Measurements from ENCODE around the gene CCDC122.

DNA sequence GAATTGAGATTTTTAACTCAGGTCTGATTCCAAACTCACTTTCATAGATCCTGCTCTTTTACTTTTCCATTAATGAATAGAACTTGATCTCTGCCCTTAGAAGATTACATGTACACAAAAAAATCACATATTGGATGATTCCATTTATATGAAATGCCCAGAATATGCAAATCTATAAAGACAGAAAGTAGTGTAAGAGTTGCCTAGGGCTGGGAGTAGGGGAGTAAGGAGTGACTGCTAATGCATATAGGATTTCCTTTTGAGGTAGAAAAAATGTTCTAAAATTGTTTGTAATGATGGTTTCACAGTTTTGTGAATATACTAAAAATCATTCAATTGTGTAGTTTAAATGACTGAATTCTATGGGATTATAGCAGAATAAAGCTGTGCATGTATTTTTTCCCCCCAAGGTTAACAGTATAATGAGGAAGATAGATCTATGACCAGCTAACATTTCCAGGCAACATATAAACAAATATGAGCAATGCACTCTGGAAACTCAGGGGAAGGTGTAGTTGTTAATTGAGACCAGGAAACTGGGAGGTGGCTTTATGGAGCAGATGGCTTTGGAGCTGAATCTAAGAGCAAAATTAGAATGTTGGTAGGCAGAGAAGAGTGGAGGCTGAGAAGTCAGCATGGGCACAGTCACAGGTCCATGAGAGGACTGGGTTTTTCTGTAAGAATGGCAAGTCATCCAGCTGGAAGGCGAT is 41.6 kb upstream of the CCDC122 start:
- no peak for TF ChIP-seq BHLHE40 (IDR thresholded peaks at IDR 0.05; ENCODE audit: borderline replicate concordance)
- no peak for TF ChIP-seq FOXK2 (IDR thresholded peaks at IDR 0.05)
- no peak for TF ChIP-seq SP1 (IDR thresholded peaks at IDR 0.05)
- no peak for TF ChIP-seq ARNT (IDR thresholded peaks at IDR 0.05)
- TF ChIP-seq FOXA1 (IDR thresholded peaks at IDR 0.05) = no peak
- no peak for TF ChIP-seq TARDBP (IDR thresholded peaks at IDR 0.05)
- no peak for TF ChIP-seq ELF4 (IDR thresholded peaks at IDR 0.05)
- no peak for TF ChIP-seq HDGF (IDR thresholded peaks at IDR 0.05; ENCODE audit: borderline replicate concordance)
- TF ChIP-seq ZNF384 (IDR thresholded peaks at IDR 0.05) = no peak
- TF ChIP-seq L3MBTL2 (conservative IDR thresholded peaks at IDR 0.05) = no peak
- TF ChIP-seq NFRKB (IDR thresholded peaks at IDR 0.05) = no peak
- TF ChIP-seq SUZ12 (IDR thresholded peaks at IDR 0.05) = no peak
